CD4-positive, alpha-beta T cell treated with Interleukin-12 subunit alpha and Interleukin-12 subunit beta, for 1 hour (primary cell): Measurements from ENCODE around the gene RGS14.
"Not testable (repeated sequence)": the region's sequence is repeated elsewhere in the genome, so short reads cannot be mapped to it uniquely, and the experiment has no call there.

ENCODE experiments used
- DNase-seq: peaks from one replicate; pipeline ENCODE4 v3.0.0-alpha.2; 2020

The RGS14 gene

DNA sequence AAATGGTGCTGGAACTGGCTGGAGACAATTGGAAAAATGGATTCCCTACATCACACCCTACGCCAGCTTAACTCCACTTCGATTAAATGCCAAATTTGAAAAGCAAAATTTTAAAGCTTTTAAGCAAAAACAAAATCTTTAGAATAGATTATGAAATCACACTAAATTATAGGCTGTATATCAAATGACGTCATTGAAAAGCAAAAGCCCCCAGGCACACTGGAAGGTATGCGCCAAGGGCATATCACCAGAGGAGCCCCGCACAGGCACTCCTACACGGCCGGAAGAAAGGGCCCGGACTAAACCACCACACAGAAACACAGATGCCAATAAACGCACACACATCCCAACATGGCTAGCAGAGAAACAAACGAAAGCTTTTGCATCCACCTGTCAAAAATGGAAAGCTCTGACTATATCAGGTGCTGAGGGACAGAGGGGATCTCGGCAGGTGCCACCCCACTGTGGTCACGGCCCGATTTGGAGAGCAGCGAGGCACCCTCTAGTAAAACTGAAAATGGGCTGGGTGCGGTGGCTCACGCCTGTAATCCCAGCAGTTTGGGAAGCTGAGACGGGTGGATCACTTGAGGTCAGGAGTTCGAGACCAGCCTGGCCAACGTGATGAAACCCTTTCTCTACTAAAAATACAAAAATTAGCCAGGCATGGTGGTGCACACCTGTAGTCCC, 29.0 kb upstream of the RGS14 start:
- DNase-seq, result no peak

DNA sequence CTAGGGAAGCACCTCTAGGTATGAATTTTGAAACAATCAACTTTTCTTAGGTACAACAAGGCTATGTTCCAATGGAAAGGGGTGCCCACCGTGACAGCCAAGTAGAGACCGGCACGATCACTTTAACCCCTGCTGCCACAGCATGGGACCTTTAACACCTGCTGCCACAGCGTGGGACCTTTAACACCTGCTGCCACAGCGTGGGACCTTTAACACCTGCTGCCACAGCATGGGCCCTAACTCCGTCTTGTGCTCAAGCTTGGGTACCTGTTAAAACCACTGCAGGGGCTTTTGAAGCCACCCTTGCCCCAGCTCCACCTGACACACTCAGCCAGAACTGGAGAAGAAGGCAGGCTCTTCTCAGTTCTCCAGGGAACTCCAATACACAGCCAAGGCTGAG, 27.8 kb upstream of the RGS14 start:
- DNase-seq, result no peak

DNA sequence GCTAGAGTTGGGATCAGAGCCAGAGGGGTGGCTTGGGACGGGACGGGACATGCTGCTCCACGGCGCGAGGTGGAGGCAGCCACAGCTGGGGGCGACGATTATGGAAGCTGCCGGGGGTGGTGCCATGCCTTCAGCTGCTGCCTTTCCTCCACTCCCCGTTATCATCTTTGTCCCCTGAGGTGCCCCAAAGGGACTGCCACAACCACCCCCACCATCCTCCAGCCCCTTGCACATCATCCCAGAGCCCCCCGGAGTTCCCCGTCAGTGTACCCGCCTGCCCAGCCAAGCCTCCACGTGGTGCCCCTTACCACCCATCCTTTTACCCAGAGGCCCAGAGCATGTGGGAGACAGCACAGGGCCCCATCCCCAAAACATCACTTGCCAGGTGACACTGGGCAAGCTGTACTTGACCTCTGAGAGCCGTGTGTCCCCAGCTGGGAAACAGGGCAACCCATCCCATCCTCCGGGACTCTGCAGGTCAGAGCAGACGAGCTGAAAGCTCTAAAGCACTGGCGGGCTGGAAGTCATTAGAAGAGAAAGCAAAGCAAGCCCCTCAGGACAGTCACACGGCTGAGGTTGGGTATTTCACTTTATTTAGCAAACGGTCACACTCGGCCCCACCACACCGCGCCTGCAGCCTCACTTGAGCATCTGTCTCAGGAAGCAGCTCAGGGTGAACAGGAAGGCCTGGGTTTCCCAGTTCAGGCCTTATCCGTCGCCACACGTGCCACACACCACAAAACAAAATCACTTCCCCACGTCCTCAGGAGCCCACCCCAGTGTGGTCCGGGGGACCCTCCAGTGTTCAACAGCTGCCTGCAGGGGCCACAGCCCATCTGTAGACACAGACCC, 26.5 kb upstream of the RGS14 start:
- DNase-seq, result no peak

DNA sequence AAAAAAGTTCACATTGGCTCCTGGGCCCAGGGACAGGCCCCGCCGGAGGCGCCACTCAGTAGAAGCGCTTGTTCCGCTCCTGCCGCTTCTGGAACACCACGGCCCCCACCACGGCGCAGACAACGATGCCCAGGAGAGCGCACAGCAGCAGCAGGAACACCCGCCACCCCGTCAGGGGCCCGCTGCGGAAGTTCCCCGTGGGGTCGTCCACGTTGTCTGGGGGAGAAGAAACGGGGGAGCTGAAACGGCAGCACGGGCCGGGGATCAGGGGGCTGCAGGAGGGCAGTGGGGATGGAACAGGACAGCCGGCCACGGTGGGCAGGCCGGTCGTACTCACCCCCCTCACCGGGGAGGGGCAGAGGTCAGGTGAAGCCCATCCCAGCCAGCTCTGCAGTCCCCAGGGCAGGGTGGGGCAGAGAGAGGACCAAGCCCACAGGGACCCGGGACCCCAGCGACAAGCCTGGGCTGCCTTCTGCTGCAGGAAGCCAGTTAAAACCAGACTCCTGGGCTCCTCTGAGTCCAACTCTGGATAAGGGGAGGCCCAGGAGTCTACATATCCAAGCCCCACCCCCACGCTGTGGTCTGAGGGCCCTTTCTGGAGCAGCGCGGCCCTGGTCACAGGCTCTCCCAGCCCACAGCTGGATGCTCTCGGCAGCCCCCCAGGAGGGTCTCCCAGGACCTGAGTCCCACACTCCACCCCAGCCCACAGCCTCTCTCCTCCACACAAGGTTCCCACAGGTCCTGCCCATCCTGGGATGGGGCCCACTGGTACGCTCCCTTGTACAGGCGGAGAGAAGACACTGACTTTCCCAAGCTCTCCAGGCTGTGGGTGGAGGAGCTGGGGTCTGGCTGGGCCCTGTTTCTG, 25.5 kb upstream of the RGS14 start:
- DNase-seq, result no peak

DNA sequence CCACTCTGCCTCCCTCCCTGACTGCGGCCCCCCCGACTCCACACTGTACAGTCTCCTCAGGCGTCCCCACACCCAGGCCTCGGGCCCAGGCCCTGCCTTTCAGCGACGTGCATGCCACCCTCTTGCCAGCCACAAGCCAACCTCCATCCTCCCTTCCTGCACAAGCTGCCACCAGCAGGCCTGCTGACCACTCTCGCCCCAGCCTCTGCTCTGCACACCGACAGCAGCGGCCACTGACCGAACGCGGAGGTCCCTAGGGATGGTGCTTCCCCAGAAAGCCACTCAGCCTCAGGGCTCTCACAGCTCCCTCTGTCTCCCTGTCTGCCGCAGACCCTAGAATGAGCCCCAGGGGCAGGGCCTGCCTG, 24.8 kb upstream of the RGS14 start:
- DNase-seq, result no peak

DNA sequence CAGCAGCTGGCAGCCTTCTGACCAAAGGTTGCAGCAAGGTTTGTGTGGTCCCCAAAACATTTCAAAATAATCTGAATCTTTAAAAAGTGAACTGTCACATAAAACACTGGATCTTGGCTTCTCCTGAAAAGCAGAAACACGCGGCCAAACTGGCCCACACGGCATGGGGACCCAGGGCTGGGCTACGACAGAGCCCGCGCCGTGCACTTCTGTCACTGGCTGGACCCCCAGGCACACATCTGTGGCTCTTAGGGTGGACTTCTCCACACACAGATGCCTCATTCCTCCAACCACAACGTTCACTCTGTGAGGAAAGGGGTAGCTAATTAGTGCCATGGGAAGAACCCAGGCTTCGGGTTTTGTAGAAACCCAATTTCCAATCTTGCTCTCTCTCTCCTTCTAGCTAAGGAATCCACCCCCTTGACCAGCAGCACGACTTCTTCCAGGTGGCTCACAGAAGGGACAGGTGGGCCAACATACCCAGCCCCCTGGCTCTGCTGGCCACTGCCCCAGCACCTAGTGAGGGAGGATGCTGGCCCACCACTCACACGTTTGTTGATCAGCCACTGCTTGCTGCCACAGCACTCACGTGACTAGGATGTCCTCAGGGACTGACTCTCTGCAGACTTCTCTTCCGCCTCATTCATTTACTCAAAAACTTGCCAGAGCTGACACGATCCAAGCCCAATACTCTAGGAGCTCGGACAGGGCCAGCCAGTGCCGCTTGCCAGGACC, 24.1 kb upstream of the RGS14 start:
- DNase-seq, result no peak

DNA sequence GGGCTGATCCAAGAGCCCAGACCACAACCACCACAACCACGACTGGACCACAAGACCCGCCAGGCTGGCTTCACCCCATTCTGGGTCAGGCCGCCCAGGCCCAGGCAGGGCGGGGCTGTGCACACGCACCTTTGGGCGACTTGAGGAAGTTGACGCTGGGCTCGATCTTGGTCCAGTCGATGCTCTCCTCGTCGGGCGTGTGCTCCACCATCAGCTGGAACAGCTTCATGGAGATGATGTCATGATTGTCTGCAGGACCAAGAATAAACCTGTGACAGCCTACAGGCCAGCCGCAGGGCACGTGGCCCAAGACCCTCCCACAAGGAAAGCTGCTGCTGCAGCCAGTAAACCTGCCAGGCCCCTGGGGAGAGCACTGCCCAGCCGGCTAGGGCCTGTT, 23.6 kb upstream of the RGS14 start:
- no peak for DNase-seq

DNA sequence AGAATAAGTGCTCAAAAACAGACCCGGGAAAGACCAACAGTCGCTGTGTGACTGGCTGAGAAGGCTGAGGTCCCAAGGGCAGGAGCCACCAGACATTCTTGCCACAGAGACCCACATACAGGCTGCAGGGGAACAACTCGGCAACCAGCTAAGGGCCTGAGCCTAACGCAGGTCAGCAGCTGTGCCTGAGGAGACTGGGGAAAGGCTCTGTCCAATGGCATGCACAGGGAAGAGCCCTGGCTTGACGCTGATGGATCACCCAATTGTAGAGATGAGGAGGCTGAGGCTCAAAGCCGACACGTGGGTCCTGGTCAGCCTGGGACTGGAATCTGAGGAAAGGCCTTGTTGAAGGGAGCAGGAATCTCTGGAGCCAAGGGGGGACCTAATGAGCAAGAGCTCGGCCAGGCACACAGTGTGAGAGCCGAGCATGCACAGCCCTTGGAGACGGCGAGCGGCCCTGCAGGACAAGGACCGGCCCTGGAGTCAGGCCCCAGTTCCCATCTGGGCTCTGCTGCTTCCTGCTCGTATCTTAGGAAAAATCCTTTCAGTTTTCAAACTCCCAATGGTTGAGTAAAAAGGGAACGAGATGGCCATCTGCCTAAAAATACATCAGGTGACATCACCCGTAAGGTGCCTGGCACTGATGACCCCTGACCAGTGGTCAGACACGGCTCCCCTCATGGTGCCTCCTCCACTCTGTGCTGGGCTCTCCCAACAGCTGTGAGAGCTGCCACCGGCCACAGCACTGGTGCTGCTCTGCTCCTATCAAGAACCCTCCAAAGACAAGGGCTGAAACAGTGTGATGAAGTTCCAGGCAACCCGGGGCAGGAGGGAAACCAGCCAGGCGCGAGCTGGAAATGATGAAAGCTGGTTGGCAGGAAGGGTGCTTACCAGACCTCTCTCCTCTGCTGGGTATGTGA, 22.7 kb upstream of the RGS14 start:
- no peak for DNase-seq

DNA sequence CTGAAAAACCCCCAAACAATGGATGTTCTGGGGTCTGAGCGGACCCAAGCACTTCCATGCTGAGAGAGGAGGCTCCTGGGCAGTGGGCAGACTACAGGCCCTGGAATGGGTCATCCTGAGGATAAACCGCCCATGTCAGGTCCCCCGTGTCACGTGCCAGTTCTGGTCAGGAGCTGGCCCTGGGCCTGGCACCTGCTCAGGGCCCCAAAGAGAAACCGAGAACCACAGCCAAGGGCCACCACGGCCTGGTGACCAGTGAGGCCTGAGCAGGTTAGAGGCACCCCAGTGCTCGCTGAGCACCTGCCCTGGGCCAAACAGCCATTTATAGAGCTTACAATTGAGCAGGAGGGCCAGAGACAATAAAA, 22.0 kb upstream of the RGS14 start:
- DNase-seq, result no peak

DNA sequence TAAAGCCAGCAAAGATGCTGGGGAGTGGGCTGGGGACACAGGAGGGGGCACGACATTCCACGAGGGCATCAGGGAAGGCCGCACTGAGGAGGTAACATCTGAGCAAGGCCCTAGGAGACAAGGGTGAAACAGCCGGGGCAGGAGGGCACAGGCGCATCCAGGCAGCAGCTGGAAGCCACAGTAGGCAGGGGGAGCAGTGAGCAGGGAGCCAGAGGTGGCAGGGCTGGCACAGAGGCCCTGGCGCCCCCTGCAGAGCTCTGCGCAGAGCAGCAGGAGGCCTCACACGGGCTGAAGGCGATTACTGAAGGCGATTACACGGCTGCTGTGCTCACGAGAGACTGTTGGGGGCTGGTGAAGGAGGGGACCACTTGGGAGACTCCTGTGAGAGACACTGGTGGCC, 21.6 kb upstream of the RGS14 start:
- peak; percentile 23 for DNase-seq

DNA sequence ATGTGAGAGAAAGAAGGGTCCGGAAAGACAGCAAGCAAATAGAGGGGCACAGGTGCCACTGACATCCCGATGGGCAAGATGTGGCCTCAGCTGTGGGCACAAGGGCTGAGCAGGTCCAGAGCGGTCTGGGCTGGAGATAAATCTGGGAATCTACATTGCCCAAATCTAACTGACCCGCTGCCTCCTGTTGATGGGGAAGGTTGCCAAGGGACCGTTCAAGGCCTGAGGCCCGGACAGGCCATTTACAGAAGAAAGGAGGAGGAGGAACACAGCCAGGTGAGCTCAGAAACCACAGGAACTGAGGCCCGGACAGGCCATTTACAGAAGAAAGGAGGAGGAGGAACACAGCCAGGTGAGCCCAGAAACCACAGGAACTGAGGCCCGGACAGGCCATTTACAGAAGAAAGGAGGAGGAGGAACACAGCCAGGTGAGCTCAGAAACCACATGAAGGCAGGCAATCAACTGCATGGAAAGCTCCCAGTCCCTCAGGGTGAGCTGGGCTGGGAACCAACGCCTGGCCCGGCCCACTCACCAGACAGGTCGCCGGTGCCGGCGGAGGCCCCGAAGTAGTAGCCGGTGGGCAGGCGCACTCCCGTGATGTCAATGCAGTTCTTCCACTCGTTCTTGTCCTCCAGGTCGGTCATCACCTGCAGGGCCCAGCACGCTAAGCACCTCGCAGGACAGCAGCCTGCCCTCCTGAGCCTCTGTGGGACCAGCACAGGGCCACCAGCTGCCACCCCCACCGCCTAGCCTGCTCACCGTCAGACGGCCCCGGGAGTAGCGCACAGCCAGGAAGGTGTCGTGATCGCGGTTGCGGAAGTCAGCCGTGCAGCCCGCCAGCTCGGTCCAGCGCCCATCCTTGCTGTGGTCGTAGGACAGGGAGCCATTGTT, 20.9 kb upstream of the RGS14 start:
- no peak for DNase-seq

DNA sequence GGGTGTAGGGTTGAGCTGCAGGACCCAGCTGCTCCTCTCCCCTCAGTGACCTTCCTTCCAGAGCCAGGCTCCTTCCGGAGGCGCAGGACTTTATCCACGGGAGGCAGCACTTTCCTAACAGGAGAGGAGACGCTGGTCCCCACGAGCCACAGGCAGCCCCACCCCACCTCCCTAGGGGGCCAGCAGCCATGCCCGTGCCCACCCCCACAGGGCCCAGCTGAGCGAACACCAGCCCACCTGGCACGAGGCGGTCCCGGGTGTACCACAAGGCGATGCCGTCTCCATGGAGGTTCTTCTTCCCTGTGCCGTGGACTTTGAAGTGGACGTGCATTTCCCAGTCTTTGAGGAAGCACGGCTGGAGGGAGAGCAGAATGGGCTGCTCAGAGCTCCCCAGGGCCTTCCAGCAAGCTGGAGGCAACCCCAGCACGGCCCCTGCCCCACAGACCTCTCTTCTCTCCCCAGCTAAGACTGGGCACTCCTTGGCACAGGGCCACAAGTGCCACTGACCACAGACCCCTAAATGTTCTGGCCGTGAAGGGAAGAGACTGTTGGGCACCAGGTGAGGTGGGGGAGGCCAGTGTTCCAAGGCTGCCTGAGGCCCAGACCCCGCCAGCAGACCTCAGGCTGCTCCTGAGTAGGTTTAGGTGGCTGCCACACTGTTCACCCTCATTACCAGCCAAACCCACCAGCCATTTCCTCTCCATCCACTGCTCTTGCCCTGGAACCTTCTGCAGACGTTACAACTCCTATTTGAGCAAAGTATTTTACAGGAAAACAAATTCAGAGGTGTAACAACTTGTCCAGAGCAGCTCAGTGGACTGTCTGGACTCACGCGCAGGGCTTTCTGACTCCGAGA, 19.2 kb upstream of the RGS14 start:
- DNase-seq, result no peak

DNA sequence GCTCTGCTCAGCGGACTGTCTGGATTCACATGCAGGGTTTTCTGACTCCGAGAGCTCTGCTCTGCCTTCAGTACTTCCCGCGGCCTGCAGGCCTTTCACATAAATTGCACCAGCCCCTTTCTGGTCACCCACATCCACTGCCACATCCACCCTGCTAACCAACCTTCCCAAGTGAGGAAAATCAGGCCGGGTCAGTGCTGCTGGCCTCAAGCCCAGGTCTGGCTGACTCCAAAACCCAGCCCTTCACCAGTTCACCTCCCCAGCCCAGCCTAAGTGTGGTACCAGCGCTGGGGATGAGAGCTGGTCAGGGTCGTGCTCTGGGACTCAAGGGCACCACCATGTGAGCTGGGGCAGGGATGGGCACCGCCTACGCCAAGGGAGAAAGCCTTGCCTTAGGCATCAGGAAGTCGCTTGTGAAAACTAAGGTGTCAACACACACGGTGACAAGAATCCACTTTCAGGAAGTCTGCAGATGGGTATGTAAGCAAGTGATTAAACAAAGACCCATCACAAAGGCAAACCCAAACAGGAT, 18.6 kb upstream of the RGS14 start:
- DNase-seq, result no peak

DNA sequence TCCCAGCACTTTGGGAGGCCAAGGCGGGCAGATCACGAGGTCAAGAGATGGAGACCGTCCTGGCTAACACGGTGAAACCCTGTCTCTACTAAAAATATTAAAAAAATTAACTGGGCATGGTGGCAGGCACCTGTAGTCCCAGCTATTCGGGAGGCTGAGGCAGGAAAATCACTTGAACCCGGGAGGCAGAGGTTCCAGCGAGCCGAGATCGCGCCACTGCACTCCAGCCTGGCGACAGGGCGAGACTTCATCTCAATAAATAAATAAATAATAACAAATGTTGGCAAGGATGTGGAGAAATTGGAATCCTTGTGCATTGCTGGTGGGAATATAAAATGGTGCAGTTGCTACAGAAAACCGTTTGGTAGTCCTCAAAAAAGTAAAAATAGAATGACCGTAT, 14.7 kb upstream of the RGS14 start:
- not testable (repeated sequence) for DNase-seq

DNA sequence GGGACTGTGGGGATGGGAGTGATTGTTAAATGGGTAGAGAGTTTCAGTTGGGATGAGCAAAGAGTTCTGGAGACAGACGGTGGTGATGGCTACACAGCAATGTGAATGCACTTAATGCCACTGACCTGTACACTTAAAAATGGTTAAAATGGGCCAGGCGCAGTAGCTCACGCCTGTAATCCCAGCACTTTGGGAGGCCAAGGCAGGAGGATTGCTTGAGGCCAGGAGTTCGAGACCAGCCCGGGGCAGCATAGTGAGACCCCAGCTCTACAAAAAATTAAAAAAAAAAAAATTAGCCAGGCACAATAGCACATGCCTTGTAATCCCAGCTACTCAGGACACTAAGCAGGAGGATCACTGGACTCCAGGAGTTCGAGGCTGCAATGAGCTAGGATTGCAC, 13.9 kb upstream of the RGS14 start:
- DNase-seq, result no peak

DNA sequence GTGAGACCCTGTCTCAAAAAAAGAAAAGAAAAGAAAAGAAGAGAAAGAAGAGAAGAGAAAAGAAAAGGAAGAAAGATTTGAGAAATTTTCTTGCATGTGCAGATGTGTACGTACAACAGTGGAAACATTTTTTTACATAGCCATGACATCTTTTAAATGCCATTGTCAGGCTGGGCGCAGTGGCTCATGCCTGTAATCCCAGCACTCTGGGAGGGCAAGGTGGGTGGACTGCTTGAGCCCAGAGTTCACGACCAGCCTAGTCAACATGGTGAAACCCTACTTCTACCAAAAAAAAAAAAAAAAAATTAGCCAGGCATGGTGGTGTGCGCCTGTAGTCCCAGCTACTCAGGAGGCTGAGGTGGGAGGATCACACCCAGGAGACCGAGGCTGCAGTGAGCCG, 12.8 kb upstream of the RGS14 start:
- DNase-seq, result no peak

DNA sequence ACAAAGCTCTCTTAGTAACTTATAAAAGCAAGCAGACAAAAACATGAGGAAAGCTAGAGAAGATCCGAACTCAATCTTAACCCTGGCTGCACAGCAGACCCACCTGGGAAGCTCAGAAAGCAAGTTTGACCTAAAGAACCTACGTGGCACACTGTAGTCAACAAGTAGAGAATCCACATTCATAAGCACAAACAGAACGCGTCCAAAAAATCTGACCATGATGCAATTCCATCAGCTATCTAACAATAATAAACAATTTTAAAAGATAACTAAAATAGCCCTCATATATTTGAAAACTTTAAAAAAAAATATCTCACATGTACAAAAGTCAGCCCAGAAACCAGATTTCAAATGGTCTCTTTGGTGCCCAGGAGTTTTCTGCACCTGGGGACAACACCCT, 10.9 kb upstream of the RGS14 start:
- no peak for DNase-seq

DNA sequence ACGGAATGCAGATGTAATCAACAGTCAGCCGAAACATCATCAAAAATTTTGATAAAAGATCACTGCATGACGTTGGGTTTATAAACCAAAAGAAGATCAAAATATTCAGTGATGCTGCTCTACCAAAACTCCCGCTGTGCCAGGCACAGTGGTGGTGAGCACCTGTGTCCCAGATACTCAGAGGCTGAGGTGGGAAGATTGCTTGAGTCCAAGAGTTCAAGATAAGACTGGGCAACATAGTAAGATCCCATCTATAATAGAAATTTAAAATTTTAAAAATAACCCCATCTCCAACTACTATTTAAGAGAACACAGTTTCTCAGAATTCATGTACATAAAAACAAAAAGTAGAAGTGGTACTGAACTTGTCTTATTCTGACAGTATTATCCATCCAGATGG, 10.0 kb upstream of the RGS14 start:
- DNase-seq, result no peak

DNA sequence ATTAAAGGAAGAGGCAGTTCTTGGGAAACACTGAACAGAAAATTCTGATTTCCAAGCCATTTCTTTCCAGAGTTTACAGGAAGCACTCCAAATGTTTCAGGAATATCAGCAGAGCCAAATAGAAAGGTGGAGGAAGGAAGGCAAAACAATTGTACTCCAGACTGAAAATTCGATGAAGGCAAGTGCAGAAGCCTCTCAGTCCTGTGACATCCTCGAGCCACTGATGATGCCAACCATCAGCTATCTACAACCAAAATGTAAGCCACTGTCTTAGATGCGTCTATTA, 8.4 kb upstream of the RGS14 start:
- no peak for DNase-seq

DNA sequence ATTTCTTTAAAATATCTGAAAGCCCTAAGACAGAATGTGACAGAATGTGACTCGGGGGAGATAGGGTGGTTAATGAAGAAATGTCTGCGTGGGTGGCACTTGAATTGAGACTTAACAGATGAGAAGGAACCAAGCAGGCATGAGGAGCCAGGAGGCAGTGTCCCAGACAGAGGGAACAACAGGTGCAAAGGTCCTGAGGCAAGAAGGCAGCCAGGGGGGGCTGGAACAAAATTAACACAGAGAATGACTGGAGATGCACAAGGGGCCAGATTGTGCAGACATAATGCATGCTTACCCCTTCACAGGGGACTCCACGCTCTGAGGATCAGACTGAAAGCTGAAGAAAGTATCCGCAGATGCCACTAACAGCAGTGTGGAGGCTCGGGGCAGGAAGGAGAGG, 8.0 kb upstream of the RGS14 start:
- DNase-seq, result no peak
